T1000 (cell line): ENCODE data around the gene COA1.
"Not testable (repeated sequence)": the region's sequence is repeated elsewhere in the genome, so short reads cannot be mapped to it uniquely, and the experiment has no call there.

Source experiments
- DNase-seq: peaks from one replicate; lab custom pipeline; 2025; ENCODE audit warnings: mixed read lengths; lab: John Stamatoyannopoulos, UW

COA1 gene

GRCh38 chr7:43758029-43758821 is 28.9 kb upstream of the COA1 start, which contains the start of gene BLVRA:
BLVRA (plus strand) TSS chr7:43758680; CDS start chr7:43771159, 12,479 bp downstream.
- peak; percentile 18 for DNase-seq

DNA sequence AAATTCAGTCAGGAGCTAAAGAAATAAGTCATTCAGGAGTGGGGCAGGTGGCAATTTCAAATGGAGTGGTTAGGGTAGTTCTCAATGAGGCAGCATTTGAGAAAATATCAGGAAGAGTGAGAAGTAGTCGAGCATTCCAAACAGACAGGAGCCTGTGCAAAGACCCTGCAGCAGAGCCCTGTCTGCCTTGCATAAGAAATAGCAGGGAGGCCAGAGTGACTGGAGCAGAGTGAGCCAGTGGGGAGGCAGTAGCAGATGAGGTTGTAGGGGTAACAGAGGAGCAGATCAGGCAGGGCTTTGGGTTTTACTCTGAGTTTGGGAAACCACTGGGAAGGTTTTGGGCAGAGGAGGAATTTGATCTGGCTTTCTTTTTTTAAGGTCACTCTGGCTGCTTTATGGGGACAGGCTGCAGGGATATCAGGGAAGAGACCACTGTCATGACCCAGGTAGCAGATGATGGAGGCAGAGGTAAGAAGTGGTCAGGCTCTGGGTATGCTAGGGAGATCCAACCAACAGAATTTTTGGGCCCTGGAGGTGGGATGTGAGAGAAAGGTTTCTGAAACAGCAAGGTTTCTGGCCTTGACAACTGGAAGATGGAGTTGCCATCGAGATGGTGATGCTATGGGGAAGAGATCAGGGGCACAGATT is 27.9 kb upstream of the COA1 start:
- DNase-seq = no peak

- DNase-seq = peak; percentile 23
These were observed 27.2 kb upstream of the COA1 start for GRCh38 chr7:43756368-43757072.

DNA sequence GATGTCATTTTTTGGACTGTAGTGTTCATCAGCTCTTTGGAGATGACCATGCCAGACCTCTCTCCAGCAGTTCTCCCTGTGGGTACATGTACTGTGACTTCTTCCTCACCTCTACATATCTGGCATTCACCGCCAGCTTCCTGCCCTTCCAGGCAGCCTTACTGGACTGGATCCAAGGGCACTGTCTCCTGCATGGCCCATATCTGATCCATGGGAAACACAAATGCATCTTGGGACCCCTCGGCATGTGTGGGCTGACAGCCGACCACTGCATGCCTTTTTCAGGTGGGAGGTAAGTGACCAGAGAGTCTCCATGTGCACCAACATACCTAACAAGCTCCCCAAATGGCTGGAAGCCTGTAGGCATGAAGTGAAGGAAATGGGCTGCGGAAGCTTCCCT is 25.3 kb upstream of the COA1 start:
- no peak for DNase-seq

DNA sequence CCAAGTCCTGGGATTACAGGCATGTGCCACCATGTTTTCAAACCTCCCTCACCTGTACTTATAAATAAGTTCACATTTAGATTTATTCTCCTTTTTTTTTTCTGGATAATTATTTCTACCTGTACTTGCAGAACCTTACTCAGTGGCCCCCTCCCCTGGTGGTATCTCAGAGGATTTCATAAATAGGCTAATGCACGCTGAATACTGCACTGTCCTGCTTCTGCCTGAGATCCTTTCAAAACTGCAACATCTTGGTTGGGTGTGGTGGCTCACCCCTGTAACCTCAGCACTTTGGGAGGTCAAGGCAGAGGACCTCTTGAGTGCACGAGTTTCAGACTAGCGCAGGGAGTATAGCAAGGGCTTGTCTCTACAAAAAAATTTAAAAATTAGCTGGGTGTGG is 24.5 kb upstream of the COA1 start:
- no peak for DNase-seq

GRCh38 chr7:43753271-43753810 is 24.0 kb upstream of the COA1 start:
- DNase-seq = no peak

- DNase-seq = no peak
These were observed 23.1 kb upstream of the COA1 start for GRCh38 chr7:43752411-43752810.

DNA sequence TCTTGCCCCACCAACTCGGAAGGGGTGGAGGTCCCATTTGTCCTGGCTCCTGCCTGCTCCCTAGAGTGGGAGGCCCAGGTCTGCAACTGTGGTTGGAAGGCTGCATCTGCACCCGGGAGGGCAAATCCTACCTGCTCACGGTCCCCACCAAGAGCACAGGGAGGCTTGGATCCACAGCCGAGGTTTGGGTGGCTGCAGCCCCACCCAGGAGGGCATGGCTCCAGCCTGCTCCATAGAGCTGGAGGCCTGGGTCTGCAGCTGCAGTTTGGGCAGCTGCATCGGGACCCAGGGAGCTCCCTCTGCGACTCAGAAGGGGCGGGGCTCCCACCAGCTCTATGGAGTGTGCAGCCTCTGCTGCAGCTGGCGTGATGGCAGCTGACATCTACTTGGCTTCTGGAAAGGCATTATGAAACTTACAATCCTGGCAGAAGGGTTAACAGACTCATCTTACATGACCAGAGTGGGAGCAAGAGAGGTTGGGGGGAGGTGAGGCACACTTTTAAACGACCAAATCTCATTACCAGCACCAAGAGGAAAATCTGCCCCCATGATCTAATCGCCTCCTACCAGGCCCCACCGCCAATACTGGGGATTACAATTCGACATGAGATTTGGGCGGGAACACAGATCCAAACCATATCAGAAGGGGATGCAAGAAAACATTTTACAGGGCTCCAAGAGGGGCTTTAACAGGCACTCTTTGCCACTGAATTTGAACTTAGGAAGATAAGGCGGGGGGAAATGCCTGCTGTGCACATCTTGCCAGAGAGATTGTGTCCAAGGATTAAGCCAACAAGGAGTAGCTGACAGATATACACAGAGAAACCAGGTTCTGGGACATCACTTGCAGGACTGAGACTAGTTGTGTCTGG is 20.9 kb upstream of the COA1 start:
- no peak for DNase-seq

GRCh38 chr7:43749383-43749940 is 20.1 kb upstream of the COA1 start:
- no peak for DNase-seq

- no peak for DNase-seq
These were observed 18.2 kb upstream of the COA1 start for GRCh38 chr7:43747328-43748105.

DNA sequence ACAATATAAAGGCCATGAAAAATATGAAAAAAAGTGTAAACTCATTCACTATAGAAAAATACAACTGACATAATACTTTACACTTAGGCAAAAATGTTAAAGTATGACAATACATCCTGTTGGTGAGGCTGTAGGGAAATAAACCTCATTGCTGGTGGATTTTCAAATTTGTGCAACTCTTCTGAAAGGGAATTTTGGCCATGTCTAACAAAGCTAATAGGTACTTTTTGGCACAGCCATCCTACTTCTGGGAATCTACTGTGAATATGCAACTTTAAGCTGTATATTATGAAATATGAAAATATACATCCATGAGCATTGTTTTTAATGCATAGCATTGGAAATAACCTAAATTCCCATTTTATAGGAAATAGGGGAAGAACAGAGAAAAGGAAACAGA is 13.4 kb upstream of the COA1 start:
- no peak for DNase-seq

- no peak for DNase-seq
These were observed 8.3 kb upstream of the COA1 start for GRCh38 chr7:43737467-43738127.

GRCh38 chr7:43735802-43736603 is 6.7 kb upstream of the COA1 start:
- DNase-seq = no peak

- no peak for DNase-seq
These were observed 6.1 kb upstream of the COA1 start for GRCh38 chr7:43735403-43735801.

GRCh38 chr7:43734575-43735332 is 5.4 kb upstream of the COA1 start:
- not testable (repeated sequence) for DNase-seq

GRCh38 chr7:43731494-43731893 is 2.2 kb upstream of the COA1 start:
- DNase-seq = not testable (repeated sequence)

GRCh38 chr7:43729924-43730248 is 563 bp upstream of the COA1 start:
- no peak for DNase-seq

DNA sequence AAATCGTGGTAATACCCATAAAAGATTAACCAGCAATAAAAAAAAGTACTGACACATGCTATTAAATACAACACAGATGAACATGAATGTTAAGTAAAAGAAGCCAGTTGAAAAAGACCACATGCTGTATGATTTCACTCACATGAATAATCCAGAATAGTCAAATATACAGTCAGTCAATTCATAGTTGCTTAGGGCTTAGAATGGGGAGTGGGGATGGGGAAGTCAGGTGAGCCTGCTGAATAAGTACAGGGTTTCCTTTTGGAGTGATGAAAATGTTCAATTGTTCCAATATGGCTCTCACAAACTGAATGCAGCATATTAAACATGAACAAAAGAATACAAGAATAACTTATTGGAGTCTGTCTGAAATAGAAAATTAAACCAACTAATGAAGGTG is 1.8 kb downstream of the COA1 start:
- no peak for DNase-seq

DNA sequence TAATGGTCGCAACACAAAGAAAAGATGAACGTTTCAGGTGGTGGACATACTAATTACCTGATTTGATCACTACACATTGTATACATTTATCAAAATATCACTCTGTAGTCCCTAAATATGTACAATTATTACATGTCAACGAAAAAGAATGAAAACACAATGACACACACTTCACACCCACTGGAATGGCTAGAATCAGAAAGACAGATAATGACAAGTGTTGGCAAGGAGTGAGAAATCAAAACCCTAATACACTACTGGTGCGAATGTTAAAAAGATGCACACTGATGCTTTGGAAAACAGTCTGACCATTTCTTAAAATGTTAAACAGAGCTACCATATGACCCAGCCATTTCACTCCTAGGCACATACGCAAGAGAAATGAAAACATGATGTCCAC is 2.3 kb downstream of the COA1 start:
- DNase-seq = no peak
